Activated T-cell treated with anti-CD3 and anti-CD28 coated beads, Interleukin-2, amount 50 U/mL, for 24 hours (primary cell): ENCODE measurements around the gene PRDM12.
A peak's percentile ranks its signal among the peaks of the same experiment; 100 is the strongest.

ENCODE experiments used
- DNase-seq: peaks from one replicate; pipeline ENCODE4 v3.0.0-alpha.2; 2020
- H3K27ac Mint-ChIP-seq: 2 replicates; pipeline ENCODE4 v1.8.0; 2020; ENCODE audit warnings: mild to moderate bottlenecking, mixed read lengths
- H3K27me3 Mint-ChIP-seq: 2 replicates; pipeline ENCODE4 v1.8.0; 2020; ENCODE audit warnings: mixed read lengths
- H3K36me3 Mint-ChIP-seq: 2 replicates; pipeline ENCODE4 v1.8.0; 2020; ENCODE audit warnings: low read depth, mixed read lengths
- H3K4me1 Mint-ChIP-seq: 2 replicates; pipeline ENCODE4 v1.8.0; 2020; ENCODE audit warnings: low read depth, mixed read lengths
- H3K4me3 Mint-ChIP-seq: 2 replicates; pipeline ENCODE4 v1.8.0; 2020; ENCODE audit warnings: mild to moderate bottlenecking, moderate library complexity, mixed read lengths
- H3K9me3 Mint-ChIP-seq: 2 replicates; pipeline ENCODE4 v1.8.0; 2020; ENCODE audit warnings: mixed read lengths

PRDM12 gene

DNA sequence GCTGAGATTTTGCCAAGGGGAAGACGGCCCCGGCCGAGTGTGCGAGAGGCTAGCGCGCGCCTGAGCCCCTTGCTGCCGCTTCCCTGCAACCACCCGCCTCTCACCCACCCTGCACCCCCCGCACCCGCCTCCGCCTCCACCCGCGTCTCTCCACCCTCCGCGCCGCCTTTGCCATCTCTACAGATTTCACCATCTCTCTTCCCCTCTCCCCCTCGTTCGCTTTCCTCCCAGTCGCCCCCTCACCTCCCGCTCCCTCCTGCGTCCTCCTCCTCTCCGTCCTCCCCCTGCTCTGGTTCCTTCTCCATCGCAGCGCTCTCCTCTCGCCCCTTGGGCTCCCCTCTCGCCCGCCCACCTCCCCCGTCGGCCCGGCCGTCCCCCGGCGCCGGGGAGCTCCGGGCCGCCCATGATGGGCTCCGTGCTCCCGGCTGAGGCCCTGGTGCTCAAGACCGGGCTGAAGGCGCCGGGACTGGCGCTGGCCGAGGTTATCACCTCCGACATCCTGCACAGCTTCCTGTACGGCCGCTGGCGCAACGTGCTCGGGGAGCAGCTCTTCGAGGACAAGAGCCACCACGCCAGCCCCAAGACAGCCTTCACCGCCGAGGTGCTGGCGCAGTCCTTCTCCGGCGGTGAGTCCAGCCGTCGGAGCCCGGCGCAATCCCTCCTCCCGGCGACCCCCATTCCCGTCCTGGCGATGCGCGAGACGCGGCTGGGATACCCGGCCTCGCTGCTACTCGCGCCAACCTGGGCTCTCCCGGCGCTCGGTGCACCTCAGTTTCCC, at the start of gene PRDM12:
TSS of gene PRDM12 (plus strand) at position 344 of the 778 bp plus-strand sequence. CDS start at position 404, 60 bp downstream.
- DNase-seq: no peak
- H3K4me1 Mint-ChIP-seq: peaks cover 34% of the 10 kb centered on the region
- H3K27me3 Mint-ChIP-seq: peaks cover 81% of the 10 kb centered on the region
- no peak within 1 kb of the TSS for H3K4me3 Mint-ChIP-seq
- no peaks in the 10 kb centered on the region for H3K36me3 Mint-ChIP-seq
- no peak within 1 kb of the TSS for H3K27ac Mint-ChIP-seq
- no peaks in the 10 kb centered on the region for H3K9me3 Mint-ChIP-seq

DNA sequence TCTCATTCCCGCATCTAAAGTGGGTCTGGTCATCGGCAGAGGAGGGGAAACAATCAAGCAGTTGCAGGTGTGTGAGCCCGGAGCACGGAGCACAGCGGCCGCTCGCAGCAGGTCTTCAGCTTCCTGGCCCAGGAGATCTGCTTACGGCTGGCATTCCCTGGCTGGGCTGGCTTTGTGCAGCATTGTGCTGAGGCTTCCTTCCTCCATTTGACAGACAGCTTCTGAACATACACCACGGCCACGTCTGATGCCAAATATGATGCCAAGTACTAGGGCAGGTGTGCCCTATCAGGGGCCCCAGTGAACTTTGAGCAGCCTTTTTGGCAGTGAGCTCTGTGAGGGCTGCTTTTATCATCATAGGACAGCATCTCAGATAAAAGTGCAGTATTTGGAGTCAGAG, 47.9 kb upstream of the PRDM12 start:
- H3K4me3 Mint-ChIP-seq: no peak overlapping the region
- H3K4me1 Mint-ChIP-seq: no peaks in the 10 kb centered on the region
- no peaks in the 10 kb centered on the region for H3K9me3 Mint-ChIP-seq
- peaks cover 98% of the 10 kb centered on the region for H3K36me3 Mint-ChIP-seq
- DNase-seq: no peak
- H3K27me3 Mint-ChIP-seq: no peaks in the 10 kb centered on the region
- no peak overlapping the region for H3K27ac Mint-ChIP-seq

- Mint-ChIP-seq H3K36me3 (peaks cover 93% of the 10 kb centered on the region), H3K27me3 (no peaks in the 10 kb centered on the region), H3K9me3 (no peaks in the 10 kb centered on the region), H3K4me1 (no peaks in the 10 kb centered on the region), H3K27ac (no peak overlapping the region), H3K4me3 (no peak overlapping the region)
- no peak for DNase-seq
Observed at GRCh38 chr9:130623466-130623865, 40.9 kb upstream of the PRDM12 start.

- H3K36me3 Mint-ChIP-seq: peaks cover 90% of the 10 kb centered on the region
- no peaks in the 10 kb centered on the region for H3K4me1 Mint-ChIP-seq
- no peaks in the 10 kb centered on the region for H3K9me3 Mint-ChIP-seq
Observed at GRCh38 chr9:130624154-130624553, 40.2 kb upstream of the PRDM12 start.

GRCh38 chr9:130626249-130626996, 38.0 kb upstream of the PRDM12 start:
- no peak overlapping the region for H3K4me3 Mint-ChIP-seq

More at GRCh38 chr9:130624154-130624553, 40.2 kb upstream of the PRDM12 start:
- Mint-ChIP-seq H3K27ac (no peak overlapping the region), H3K4me3 (no peak overlapping the region), H3K27me3 (no peaks in the 10 kb centered on the region)
- DNase-seq: no peak

DNA sequence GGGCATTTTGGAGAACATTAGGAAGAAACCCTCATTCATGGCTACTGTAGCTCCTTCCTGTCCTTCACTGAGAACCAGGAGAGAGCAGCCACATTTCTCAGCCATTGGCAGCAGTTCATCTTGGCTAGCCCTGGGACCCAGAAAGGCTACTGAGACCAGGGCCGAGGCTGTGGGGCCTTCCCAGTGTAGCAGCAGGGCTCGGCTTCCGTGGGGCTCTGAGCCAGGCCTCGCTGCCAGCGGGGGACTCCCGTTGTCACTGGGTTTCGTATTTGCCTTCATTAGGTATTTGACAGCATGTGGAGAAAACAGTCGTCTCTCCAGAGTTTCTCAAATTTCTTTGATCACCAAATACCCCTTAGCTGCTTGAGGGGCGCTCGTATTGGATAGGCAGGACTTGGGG, 37.3 kb upstream of the PRDM12 start:
- Mint-ChIP-seq H3K27me3 (no peaks in the 10 kb centered on the region), H3K36me3 (peaks cover 91% of the 10 kb centered on the region), H3K27ac (no peak overlapping the region), H3K4me1 (no peaks in the 10 kb centered on the region), H3K4me3 (no peak overlapping the region), H3K9me3 (no peaks in the 10 kb centered on the region)
- DNase-seq: no peak

More at GRCh38 chr9:130626249-130626996, 38.0 kb upstream of the PRDM12 start:
- Mint-ChIP-seq H3K36me3 (peaks cover 89% of the 10 kb centered on the region), H3K27me3 (no peaks in the 10 kb centered on the region), H3K27ac (no peak overlapping the region), H3K9me3 (no peaks in the 10 kb centered on the region), H3K4me1 (no peaks in the 10 kb centered on the region)
- no peak for DNase-seq

DNA sequence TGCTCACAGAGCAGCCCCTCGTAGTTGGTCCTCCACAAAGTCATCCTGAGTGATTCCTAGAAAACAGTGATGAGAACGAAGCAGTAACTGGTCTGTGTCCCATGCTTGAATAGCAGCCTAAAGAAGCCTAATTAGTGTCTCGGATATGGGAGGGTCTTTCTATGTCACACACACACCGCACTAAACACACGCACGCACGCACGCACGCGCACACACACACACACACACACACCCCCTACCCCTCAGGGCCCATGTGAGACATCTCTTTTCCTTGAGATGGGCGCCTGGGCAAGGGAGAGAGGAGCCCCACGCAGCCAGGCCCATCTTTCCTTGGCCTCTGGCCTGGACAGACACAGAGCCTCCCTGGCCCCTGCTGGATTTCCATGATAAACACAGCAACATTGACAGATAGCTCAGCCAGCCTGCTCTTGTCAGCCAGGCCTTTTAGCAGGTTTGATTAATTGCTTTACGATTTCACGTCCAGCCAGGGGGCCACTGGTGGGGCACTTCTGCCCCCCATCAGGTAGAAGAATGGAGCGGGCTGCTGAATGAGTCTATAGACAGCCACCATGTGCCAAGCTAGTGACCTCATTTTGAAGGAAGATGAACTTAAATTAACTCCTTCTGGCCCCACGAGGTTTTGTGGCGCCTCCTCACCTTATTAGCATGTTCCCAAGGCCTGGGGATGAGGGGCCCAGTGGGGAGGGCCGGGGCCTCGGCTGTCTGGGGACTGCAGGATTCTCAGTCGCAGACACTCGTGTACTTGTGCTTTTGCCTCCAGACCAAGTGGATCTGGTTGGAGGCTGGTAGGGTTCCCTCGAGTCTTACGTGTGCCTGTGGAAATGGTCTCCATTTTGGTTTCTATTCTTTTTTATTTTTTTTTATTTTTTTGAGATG, 36.2 kb upstream of the PRDM12 start:
- Mint-ChIP-seq H3K4me1 (no peaks in the 10 kb centered on the region), H3K9me3 (no peaks in the 10 kb centered on the region), H3K36me3 (peaks cover 95% of the 10 kb centered on the region), H3K27me3 (no peaks in the 10 kb centered on the region), H3K27ac (no peak overlapping the region), H3K4me3 (no peak overlapping the region)
- DNase-seq: peak; percentile 9

DNA sequence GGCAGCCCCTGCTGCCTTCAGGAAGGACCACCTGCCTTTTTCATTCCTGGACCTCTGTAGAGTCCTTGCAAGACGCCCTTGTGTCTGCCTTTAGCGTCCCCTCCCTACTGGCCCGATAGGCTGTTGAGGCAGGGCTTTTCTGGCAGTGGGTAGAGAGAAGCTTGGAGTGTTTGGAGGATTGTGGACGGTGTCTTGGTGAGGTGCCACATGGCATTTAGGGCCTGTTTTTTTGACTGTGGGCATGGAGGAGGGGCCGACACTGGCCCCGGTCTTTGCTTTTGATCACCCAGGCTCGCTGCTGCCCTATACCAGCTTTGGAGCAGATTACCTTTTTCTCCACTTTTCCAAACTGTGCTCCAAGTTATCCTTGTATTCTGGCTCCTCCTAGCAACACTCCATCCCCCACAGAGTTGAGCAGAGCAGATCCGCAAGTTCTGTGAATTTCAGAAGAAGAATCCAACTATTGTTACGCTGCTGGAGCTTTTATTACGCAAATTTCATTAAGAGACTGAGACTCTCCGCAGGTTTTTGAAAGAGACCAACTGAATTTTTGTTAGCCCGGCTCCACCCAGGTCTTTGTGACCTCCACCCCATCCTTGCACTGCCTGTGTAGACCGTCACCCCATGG, 34.8 kb upstream of the PRDM12 start:
- Mint-ChIP-seq H3K9me3 (no peaks in the 10 kb centered on the region), H3K27me3 (no peaks in the 10 kb centered on the region), H3K36me3 (peaks cover 91% of the 10 kb centered on the region), H3K27ac (no peak overlapping the region), H3K4me1 (no peaks in the 10 kb centered on the region), H3K4me3 (no peak overlapping the region)
- no peak for DNase-seq

DNA sequence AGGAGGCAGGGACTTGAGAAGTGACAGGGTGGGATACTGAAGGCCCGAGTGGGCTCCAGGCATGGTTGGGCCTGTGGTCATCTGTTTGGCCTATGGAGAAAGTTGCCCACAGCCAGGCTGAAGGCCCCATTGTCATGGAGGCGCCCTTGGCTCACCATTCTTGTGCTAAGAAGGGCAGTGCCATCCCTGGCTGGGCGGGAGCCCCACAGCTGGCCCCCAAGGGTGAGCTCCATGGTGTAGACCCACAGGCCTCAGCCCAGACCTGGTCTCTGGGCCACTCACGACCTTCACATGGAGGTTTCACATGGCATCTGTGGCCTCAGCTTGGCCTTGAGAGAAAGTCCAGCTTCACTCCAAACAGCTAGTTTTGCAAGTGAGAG, 34.3 kb upstream of the PRDM12 start:
- Mint-ChIP-seq H3K9me3 (no peaks in the 10 kb centered on the region), H3K36me3 (peaks cover 91% of the 10 kb centered on the region), H3K27ac (no peak overlapping the region), H3K27me3 (no peaks in the 10 kb centered on the region), H3K4me3 (no peak overlapping the region), H3K4me1 (no peaks in the 10 kb centered on the region)
- DNase-seq: no peak

DNA sequence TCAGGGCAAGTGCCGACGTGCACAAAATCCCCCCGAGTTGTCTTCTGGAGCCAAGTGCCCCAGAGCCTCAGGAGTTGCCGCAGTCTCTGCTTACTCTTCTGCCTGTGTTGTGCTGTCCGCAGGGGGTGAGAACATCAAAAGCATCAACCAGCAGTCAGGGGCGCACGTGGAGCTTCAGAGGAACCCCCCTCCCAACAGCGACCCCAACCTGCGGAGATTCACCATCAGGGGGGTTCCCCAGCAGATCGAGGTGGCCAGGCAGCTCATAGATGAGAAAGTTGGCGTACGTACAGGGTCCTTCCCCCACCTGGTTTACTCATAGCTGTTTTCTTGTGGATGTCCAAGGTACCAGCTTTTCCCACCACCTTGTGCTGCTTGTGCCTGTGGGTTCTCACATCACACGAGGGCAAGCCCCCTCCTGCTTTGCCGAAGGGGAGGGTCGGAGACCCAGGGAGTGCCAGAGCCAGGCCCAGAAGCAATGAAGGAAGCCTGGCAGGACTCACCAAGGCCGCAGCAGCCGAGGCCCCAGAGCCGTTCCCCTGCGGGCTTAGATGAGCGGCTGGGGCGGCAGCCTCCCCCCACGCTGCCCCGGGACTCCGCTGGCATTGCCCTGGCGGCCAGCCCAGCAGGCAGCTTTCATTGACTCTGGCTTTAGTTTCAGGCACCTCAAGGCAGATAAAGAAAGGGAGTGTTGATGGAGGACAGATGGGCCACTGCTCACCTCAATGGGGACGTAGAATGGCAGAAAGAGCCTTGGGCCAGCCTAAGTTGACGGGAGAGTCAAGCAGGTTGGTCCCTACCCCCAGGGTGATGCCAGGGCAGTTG, 33.7 kb upstream of the PRDM12 start:
- Mint-ChIP-seq H3K4me1 (no peaks in the 10 kb centered on the region), H3K4me3 (no peak overlapping the region), H3K27ac (no peak overlapping the region), H3K36me3 (peaks cover 89% of the 10 kb centered on the region), H3K9me3 (no peaks in the 10 kb centered on the region), H3K27me3 (no peaks in the 10 kb centered on the region)
- no peak for DNase-seq

DNA sequence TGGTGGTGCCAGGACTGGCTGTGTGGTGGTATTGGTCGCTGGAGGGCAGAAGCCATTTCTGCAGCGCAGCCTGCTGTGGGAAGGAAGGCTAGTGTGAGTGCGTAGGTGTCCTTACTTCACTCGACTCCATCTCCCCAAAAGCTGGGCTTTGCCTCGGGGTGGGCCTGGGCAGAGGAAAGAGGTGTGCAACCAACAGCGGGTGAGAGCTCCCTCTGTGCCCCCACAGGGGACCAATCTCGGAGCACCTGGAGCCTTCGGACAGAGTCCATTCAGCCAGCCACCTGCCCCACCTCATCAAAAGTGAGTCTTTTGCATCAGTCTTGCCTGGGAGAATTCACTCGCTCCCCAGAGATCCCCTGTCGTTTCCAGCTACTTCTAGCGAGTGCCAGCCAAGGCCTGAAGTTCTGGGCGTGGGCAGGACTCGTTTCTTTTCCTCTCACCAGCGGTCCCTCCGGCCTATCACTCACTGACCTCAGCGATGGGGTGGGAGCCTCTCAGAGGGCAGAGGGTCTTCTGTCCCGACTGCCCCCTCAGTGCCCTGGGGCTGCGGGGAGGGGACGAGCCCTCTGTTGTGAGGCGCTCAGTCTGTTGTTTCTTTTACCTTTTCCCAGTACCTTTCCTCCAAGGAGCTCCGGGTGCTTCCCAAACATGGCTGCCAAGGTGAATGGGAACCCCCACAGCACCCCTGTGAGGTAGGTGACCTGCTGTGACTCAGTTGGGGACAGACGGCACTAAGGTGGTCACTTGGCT, 32.9 kb upstream of the PRDM12 start:
- no peak overlapping the region for H3K27ac Mint-ChIP-seq
- no peak for DNase-seq
- no peaks in the 10 kb centered on the region for H3K27me3 Mint-ChIP-seq
- no peak overlapping the region for H3K4me3 Mint-ChIP-seq
- no peaks in the 10 kb centered on the region for H3K9me3 Mint-ChIP-seq
- peaks cover 89% of the 10 kb centered on the region for H3K36me3 Mint-ChIP-seq
- H3K4me1 Mint-ChIP-seq: no peaks in the 10 kb centered on the region

GRCh38 chr9:130632081-130632710, 32.2 kb upstream of the PRDM12 start:
- peaks cover 89% of the 10 kb centered on the region for H3K36me3 Mint-ChIP-seq
- H3K4me3 Mint-ChIP-seq: no peak overlapping the region

More at GRCh38 chr9:130632081-130632710, 32.2 kb upstream of the PRDM12 start:
- DNase-seq: peak; percentile 18
- H3K4me1 Mint-ChIP-seq: no peaks in the 10 kb centered on the region
- peak overlapping the region; percentile 18 for H3K27ac Mint-ChIP-seq
- H3K9me3 Mint-ChIP-seq: no peaks in the 10 kb centered on the region
- H3K27me3 Mint-ChIP-seq: no peaks in the 10 kb centered on the region
